ENCODE data around the gene TSPAN14. TPM values are rescaled to one million over a fixed set of nuclear protein-coding genes. Genes with fewer than 3 reads are reported as not detected.
"Not testable (repeated sequence)": the region's sequence is repeated elsewhere in the genome, so short reads cannot be mapped to it uniquely, and the experiment has no call there.

Gene TSPAN14
- total RNA-seq, 1 donor from 2014 or later: 49.9 TPM

GRCh38 chr10:80539421-80540031, 85.4 kb downstream of the TSPAN14 start:
- DNase-seq (ENCODE audit: low read depth in 2 of 2): no peak

- DNase-seq (ENCODE audit: low read depth in 2 of 2): no peak
Observed at GRCh38 chr10:80540136-80540535, 86.0 kb downstream of the TSPAN14 start.

DNA sequence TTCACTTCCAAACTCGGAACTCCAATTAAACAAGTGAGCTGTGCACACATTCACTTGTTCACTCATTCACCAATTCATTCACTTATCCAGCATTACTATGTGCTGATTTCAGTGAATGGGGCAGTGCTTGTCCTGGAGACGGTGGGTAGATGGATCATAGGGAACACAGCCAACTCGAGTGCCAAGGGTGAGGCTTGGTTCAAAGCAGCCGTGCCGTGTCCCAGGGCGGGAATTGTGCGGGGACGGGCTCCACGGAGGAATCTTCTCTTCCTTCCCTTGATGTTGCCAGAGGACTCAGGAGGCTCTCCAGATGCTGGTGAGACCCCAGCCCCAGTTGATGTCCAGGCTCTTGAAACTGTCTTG, 86.5 kb downstream of the TSPAN14 start:
- no peak for DNase-seq (ENCODE audit: low read depth in 2 of 2)

GRCh38 chr10:80540981-80541750, 87.1 kb downstream of the TSPAN14 start:
- DNase-seq (ENCODE audit: low read depth in 2 of 2): peak; percentile 71 to 79

DNA sequence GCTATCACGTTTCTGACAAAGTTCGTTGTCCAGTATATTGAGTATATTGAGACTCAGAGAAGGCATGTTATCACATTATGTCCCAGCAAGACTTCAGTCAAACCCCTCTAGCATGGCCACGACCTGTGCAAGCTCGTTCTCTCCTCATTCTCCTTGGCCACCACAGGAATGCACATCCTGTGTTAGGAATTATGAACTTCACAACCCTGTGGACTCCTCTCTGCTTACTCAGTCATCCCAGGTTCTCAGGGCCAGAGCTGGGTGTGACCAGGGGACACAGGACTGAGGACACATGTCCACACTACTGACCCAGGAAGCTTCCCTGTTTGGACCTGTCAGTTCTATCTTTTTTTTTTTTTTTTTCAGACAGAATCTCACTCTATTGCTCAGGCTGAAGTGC, 87.9 kb downstream of the TSPAN14 start:
- no peak for DNase-seq (ENCODE audit: low read depth in 2 of 2)

DNA sequence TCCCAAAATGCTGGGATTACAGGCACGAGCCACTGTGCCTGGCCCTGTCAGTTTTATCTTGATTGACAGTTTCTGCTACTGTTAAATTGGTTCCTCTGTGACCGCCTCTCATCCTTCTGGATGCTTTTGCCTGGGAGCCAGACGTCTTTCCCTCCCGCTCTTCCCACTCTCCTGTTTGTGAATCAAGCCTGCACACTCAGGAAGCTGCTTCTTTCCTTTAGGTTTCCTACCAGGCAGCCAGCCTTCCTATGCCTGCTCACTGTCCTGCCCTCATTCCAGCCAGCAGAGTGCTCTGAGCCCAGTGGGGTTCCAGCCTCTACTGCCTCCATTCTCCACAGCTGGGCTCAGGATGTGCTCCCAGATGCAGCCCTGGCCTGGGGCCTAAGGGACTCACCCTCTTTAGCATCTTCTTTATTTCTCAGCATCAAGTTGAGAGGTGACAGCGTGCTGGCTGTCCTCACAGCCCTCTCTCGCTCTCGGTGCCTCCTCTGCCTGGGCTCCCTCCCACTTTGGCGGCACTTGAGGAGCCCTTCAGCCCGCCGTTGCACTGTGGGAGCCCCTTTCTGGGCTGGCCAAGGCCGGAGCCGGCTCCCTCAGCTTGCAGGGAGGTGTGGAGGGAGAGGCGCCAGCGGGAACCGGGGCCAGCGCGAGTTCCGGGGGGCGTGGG, 88.7 kb downstream of the TSPAN14 start:
- DNase-seq (ENCODE audit: low read depth in 2 of 2): peak in 1 of 2 donors; percentile 27

DNA sequence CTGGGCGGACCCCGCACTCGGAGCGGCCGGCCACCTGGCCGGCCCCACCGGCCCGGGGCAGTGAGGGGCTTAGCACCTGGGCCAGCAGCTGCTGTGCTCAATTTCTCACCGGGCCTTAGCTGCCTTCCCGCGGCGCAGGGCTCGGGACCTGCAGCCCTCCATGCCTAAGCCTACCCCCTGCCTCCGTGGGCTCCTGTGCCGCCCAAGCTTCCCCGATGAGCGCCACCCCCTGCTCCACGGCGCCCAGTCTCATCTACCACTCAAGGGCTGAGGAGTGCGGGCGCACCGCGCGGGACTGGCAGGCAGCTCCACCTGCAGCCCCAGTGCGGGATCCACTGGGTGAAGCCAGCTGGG, 89.2 kb downstream of the TSPAN14 start:
- not testable (repeated sequence) for DNase-seq (ENCODE audit: low read depth in 2 of 2)

DNA sequence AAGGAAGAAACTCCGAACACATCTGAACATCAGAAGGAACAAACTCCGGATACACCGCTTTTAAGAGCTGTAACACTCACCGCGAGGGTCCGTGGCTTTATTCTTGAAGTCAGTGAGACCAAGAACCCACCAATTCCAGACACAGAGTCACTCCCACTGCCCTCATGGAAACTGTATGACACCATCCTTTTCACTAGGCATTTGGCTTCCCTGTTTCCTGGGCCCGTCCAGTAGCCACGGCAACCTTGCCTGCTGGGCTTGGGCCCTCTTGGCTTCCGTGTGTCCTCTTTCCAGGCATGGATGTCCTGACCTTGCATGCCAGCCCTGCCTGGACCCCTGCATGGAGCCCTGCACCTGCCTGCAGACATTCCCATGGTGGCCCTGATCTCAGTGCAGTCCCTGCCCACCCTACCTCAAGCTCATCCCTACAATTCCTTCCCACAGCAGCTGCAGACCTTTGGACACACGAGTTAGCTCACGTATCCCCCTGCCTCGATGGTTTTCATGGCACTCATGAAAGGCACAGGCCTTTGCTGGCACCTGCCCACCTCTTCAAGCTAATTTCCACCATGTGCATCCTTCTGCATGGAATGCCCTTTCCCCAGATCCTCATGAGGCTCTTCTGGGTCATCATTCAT, 90.3 kb downstream of the TSPAN14 start:
- DNase-seq (ENCODE audit: low read depth in 2 of 2): no peak

DNA sequence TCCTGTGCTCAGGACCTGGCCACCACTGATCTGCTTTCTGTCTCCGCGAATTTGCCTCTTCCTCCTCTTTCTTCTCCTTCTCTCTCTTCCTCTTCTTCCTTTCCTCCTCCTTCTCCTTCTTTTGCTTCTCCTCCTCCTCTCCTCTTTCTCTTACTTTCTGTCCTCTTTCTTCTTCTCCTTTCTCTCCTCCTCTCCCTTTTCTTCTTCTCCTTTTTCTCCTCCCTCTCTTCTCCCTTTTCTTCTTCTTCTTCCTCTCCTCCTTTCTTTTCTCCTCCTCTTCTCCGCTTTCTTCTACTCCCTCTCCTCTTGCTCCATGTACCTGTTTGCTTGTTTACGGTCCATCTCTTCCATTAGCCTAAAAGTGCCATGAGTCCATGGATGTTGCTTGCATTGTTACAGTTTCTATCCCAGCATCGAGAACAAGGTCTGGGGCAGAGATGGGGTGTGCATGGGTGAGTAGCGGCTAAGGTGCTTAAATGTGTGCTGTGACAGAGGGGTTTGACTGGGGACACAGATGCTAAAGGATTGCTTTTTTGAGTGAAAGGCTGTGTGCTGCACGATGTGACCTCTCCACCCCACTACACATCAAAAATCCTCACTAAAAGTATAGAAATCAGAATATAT, 91.3 kb downstream of the TSPAN14 start:
- no peak for DNase-seq (ENCODE audit: low read depth in 2 of 2)

- DNase-seq (ENCODE audit: low read depth in 2 of 2): peak; percentile 33 to 63
Observed at GRCh38 chr10:80552151-80552646, 98.1 kb downstream of the TSPAN14 start.

- no peak for DNase-seq (ENCODE audit: low read depth in 2 of 2)
Observed at GRCh38 chr10:80553436-80553835, 99.3 kb downstream of the TSPAN14 start.

- no peak for DNase-seq (ENCODE audit: low read depth in 2 of 2)
Observed at GRCh38 chr10:80554050-80554449, 99.9 kb downstream of the TSPAN14 start.

- DNase-seq (ENCODE audit: low read depth in 2 of 2): no peak
Observed at GRCh38 chr10:80555415-80555814, 101.3 kb downstream of the TSPAN14 start.

- DNase-seq (ENCODE audit: low read depth in 2 of 2): no peak
Observed at GRCh38 chr10:80561950-80562349, 107.8 kb downstream of the TSPAN14 start.

- no peak for DNase-seq (ENCODE audit: low read depth in 2 of 2)
Observed at GRCh38 chr10:80567292-80567691, 113.2 kb downstream of the TSPAN14 start.

DNA sequence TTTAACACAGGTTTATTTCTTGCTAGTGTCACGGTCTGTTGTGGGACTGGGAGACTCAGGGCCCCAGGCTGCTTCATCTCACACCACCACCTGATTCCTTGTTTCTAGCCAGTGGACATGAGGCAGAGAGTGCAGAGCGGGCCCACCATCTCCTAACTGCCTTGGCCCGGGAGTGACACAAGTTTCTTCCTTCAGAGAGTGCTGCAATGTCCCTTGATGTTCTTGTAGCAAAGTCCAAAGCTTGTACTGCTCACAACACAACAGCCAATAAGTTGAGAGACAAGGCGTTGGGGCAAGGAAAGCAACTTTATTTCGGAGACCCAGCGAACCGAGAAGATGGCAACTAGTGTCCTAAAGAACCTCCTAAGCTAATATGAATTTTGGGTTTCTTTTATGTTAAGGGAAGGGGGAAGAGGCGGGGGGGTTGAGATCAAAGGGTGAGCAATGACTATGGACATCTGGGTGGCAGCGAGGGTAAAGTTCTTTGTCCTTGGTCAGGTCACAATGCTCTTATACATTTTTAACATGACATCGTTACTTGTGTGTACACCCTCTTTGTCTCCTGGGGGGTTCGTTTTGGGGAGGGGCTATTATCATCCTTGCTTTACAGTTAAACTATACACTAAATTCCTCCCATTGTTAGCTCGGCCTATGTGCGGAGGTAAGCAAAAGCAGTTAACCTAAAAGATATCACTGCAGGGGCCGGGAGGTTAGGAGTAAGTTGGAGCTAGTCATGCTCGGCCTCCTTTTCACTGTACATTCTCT, 115.2 kb downstream of the TSPAN14 start:
- no peak for DNase-seq (ENCODE audit: low read depth in 2 of 2)

DNA sequence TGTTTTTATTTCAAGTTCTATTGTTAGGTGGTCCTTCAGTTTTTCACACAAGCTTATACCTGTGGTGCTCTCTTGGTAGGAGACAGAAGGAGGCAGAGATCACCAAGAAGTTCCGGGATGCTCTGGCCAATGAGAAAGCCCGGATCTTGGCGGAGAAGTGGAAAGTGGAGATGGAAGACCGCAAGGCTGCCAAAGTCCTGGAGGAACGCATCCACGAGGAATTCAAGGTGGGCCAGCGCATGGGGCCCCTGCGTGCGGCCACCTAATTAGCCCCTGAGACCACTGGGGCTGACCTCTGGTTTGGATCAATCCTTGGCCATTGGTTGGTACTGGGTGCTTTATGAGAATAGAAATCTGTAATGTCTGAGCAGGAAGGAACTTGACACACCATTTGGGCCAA, 117.2 kb downstream of the TSPAN14 start:
- no peak for DNase-seq (ENCODE audit: low read depth in 2 of 2)

DNA sequence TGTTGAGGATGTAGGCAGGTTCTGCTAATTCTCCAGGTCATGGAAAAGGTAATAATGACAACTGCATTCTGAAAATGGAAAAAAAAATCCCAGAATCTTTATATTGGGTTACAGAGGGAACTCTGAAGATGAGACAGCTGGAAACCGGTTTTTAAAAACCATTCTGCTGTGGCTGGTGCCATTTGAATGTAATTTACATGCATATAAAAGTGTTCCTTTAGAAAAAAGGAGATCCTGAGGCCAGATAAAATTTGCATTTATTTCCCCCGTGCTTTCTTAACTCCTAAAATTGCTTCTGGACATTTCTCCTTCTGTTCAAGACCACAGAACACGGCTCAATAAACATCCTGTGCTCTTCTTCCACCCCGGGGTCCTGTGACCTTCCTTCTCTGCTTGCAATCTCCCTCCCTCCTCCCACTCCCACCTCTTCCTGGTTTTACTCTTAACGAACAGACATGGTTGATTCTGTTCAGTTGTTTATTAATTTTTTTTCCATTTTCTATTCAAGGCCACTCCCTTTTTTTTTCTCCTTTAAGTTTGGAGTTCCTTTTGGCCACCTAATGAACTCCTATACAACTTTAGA, 125.2 kb downstream of the TSPAN14 start:
- no peak for DNase-seq (ENCODE audit: low read depth in 2 of 2)

- DNase-seq (ENCODE audit: low read depth in 2 of 2): no peak
Observed at GRCh38 chr10:80579849-80580637, 125.9 kb downstream of the TSPAN14 start.
